CD4-positive, alpha-beta T cell treated with Interleukin-21 for 1 hour (primary cell): ENCODE results near the gene HDAC4.

ENCODE experiments used
- DNase-seq: peaks from one replicate; pipeline ENCODE4 v3.0.0-alpha.2; 2020

Gene HDAC4

DNA sequence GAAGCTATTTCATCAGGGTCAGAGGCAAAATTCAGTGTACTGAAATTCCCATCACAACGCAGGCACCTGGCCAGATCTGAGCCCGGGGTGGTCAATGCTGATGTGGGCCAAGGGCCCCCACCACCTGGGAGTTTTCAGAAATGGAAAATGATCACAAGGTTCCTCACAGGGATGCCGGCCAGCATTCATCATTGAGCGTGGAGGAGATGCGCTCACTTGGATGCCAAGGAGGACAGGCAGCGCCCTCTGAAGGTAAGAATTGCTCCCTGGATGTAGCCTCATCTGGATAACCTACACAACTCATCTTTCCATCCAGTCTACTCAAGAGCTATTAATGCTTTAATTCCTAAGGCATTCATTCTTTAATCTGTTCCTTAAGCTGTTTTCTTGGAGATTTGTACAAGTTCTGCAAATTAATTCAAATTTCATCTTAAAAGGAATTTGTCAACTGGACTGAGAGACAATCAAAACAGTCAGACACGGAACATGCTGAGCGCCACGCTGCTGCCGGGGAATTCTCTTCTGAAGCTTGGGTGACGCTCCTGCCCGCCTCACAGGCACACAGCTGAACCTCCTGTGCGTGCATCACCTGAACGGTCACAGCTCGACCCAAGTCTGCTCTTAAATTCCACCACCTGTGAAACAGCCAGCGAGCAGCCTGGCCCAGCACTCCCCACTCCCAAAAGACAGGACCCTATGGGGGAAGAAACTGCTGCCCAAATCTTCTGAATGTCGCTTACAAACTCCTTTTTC is 206.7 kb downstream of the HDAC4 start:
- no peak for DNase-seq

DNA sequence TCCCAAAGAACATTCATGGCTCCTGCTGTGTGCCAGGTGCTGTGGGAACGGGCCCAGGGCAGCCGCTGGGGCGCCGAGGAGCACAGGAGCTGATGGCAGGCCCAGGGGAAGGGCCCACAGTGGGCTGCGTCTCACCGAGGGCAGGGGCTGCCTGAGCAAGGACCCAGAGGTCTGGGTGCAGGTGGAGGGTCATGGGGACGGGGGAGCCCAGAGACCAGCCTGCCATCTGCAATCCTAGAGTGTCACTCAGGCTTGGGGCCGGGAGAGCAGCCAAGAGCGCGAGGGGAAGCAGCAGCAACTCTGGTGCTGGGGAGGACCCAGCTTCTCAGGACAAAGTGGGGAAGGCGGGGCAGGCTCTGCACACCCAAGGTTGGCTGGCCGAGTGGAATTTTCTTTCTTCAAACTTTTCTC is 207.4 kb downstream of the HDAC4 start:
- DNase-seq = no peak

DNA sequence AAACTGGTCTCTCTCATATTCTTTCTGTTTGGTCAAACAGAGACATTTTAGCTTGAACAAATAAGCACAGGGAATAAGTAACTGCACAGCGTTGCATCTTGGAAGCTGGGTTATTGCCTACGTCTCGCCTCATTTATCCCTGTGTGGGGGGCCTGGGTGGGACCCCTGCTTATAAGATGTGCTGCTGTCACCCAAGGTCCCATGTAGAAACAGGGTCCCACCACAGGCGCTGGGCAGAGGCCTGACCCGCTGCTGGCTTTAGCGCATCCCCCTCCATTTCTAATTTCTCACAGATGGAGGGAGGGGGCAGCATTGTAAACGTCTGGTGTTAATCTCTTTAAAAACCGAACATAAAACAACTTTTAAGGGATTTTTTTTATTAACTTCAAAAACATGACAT is 207.8 kb downstream of the HDAC4 start:
- no peak for DNase-seq

DNA sequence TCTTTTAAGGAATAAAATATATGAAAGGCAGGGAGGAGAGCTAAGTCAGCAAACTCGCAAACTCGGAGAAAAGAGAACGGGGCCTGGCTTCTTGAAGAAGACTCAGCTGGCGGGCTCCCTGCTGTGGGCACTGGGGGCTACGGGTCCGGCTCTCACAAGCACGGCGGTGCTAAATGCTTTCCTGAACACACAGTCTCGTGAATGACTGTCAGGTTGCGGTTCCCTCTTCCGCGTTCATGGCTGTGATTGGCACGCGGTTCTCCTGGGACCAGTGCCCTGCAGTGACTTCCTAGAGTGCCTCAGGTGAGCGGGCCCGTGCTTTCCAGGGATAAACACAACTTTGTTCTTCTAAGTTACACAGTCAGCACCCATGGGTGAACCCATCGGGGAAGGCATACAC is 208.4 kb downstream of the HDAC4 start:
- DNase-seq = no peak

DNA sequence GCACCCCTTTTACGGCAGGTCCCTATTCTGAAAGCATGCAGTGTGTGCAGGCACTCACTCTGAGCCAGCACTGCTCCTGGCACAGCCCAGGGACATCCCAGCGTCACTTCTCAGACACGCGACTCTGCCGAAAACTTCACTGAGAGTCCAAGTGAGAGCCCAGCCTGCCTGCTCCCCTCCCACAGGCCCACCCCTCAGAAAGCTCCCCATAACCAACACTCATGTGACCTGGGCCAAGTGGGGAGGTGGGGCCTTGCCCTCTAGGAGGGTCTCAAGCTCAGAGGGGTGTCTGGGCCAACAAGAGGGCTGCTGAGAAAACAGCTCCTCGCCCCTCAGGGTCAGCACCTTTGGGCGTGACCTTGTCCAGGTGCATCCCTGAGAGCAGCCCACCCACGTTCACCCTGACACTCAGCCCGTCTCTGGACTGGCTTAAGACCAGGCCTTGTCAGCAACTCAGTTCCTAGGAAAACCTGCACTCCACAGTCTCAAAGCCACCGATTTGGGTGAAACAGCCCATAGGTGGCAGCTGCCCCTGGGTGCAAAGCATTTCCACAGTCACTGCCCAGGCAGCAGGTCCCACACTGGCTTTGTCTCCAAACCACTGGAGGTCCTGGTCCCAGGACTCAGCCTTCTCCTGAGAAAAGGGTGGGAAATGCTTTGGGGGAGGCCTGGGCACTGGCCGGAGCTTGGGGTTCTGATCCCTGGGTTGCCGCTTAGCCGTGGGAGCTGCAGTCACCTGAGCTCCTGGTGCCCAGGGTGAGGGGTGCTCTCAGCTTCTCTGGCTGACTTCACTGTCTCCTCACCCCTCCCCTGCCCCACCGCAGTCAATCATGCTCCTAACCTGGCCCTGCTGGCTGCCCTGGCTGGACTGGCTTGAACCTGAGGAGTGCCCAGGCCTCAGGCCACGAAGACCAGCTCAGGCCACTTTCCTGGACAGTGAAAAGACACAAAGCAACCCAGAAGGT is 209.6 kb downstream of the HDAC4 start:
- DNase-seq = no peak

DNA sequence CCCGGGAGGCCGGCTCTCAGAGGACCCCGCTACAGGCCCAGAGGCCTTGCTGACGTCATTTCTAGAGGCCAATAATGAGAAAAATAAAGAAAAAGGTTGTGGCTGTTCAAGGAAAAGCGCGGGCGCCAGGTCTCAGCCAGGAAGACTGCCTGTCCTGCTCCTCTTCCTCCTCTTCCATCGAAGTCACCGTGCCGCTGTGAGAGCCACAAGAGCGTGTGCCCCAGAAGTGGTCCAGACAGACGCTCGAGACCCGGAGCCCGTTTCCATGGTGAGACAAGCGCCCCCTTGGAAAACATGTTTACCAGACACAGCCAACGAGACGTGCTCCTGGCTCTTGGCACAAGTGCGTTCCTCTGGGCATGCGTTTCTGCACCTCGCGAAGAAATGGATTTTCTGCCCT is 210.5 kb downstream of the HDAC4 start:
- DNase-seq = no peak

DNA sequence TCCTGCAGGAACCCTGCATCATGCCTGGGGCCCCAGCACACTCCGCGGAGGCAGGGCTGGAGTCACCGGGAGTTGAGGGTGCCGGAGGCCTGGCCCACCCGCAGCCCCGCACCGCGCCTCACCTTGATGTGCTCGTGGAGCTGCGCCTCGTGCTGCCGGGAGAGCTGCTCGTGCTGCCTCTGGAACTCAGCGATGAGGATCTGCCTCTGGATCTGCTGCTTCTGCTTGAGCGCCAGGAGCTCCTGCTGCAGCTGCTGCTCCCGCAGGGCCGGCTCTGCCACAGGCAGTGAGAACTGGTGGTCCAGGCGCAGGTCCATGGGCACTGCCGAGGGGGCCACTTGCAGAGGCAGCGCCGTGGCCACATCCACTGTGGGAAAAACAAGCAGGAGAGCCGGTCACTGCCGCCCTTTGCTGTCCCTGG is 211.1 kb downstream of the HDAC4 start:
- DNase-seq = no peak

DNA sequence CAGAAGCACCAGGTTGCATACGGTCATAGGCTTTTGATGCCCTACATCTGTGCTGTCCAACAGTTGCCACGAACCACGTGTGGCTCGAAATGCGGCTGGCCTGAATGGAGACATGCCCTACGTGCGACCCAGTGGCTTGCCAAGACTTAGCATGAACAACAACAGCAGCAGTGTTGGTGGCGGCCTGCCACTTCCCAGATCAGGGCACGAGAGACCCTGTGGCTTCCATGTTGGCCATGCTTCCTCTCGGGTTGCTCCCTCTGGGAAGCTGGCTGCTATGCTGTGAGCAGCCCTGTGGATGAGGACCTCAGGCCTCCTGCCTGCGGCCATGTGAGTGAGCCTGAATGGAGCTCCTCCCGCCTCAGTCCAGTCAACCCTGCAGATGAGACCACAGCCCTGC is 212.3 kb downstream of the HDAC4 start:
- DNase-seq = no peak

DNA sequence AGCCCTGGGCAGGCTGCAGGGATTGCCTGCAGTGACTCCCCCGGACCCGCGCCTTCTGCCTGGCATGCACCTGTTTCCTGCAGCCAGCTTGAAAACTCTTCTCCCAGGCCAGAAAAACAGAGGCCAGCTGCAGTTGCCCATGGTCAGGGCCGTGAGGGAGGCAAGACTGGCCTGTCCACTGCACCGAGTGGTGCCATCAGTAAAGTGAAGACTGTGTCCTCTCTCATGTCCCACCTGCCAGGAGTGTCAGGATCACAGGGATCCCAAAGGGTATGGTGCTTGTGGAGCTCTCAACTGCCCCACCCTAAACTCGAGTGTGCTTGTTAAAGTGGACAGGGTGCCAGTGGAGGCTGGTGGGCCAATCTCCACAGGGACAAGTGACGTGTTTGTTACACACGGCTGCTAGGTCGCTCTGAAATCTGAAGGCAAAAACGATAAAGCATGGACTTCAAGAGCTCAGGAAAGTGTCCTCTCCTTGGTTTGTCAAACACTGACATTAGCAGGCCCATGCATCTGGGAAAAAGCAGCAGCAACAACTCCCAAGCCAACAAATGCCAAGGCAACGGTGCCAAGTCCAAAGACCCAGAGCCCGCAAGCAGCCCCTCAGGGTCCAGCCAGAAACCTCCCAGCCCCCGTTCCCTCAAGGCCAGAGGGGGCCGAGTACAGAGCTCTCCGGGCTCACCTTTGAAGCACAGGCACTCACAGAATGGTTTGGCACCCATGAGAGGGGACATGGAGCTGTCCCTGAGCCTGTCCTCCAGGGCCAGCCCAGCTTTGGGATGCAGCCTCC is 213.2 kb downstream of the HDAC4 start:
- DNase-seq = no peak

DNA sequence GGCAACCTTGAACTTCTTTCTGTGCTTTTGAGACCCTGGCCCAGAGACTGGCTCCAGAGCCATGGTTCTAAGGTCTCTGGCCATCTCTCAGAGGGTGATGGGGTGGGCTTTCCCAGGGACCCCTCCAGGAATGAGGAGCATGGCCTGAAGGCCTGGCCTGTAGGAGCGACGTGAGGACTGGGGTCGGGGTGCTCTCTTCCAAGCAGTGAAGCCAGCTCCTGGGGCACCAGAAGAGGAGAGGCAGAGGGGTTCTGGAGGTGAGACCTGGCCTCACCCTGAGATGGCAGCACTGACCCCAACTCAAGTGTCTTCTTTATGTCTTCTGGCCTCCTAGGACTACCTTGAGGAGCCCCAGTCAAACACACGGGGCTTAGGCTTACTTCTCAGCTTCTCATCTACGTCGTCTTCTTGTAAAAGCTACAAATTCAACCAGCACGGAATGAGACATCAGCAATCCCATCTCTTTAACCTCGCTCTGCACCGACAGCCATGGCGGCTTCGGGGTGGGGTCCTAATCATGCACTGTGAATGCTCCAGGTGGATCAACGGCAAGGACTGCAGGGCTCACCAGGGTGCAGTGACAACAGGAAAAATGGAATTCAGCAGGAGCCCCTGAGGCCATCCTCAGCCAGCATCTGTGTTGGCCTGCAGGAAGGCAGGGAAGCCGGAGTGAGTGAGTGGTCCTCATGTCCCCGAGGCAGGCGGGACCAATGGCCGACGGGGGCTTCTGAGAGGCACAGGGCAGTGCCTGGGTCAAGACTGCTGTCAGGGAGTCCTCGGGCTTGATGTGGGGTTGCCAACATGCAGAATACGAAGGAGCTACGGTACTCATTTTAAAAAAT is 214.1 kb downstream of the HDAC4 start:
- DNase-seq = no peak

DNA sequence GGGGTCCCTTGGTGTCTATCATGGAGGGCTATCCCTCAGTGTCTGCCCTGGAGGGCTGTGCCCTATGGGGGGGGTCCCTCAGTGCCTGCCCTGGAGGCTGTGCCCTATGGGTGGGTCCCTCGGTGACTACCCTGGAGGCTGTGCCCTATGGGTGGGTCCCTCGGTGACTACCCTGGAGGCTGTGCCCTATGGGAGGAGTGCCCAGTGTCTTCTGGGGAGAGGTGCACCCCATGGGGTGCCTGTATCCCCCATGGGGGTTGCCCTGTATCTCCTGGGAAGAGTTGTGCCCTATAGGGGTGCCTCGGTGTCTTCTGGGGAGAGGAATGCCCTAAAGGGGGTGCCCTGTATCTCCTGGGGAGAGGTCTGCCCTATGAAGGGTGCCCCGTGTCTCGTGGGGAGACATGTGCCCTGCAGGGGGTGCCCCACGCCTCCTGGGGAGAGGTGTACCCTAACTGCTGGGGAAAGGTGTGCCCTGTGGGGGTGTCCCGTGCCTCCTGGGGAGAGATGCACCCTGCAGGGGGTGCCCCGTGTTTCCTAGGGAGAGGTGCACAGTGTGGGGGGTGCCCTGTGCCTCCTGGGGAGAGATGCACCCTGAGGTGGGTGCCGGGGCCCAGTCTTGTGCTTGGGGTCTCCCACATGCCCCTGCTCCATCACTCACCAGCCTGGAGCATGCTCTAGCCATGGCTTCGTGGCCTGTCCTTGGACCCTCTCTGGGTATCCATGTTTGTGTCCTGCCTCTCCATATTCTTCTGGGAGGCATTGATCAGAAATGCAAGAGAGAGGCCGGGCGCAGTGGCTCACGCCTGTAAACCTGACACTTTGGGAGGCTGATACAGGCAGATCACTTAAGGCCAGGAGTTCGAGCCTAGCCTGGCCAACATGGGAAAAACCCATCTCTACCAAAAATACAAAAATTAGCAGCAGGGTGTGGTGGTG is 215.6 kb downstream of the HDAC4 start:
- DNase-seq = no peak

DNA sequence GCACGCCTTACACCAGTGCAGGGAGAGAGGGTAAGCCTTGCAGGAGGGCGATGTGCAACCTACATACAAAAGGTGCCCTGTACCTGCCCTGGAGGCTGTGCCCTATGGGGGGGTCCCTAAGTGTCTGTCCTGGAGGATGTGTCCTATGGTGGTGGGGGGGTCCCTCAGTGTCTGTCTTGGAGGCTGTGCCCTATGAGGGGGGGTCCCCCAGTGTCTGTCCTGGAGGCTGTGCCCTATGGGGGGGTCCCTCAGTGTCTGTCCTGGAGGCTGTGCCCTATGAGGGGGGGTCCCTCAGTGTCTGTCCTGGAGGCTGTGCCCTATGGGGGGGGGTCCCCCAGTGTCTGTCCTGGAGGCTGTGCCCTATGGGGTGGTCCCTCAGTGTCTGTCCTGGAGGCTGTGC is 216.6 kb downstream of the HDAC4 start:
- DNase-seq = no peak

DNA sequence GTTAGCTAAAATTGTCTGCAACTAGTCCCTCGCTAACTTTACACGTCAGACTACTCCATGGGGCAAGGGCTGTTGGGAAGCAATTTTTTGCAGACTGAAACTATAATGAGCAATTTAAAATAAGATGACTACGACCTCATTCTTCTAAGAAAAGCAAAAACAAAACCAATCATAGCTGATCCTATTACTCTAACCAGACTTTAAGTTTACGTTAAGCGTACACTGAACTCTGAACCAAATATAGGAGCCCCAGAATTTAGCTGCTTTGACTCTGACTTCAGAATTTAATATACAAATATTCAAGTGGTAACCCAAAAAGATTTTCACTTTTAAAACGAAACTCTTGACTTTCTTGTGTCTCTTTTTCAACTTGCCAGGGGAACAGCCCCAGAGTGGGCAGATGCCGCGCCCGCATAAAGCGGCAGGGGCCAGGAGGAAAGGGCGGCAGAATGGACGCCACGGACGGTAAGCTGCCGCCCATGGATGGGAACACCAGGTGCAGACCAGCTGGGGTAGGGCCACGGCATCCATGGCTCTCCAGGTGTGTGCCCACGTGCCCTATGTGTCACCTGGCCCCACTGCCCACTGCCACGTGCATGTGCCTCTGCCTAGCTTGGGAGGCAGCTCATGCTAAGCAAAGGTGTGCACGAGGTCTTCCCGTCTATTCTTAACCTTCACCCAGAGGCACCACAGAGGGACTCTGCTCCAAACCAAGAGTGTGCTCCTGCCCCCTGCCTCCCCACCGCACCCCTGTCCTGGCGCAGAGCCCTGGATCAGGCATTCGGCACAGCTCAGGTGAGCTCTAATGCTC is 217.6 kb downstream of the HDAC4 start:
- DNase-seq = no peak

DNA sequence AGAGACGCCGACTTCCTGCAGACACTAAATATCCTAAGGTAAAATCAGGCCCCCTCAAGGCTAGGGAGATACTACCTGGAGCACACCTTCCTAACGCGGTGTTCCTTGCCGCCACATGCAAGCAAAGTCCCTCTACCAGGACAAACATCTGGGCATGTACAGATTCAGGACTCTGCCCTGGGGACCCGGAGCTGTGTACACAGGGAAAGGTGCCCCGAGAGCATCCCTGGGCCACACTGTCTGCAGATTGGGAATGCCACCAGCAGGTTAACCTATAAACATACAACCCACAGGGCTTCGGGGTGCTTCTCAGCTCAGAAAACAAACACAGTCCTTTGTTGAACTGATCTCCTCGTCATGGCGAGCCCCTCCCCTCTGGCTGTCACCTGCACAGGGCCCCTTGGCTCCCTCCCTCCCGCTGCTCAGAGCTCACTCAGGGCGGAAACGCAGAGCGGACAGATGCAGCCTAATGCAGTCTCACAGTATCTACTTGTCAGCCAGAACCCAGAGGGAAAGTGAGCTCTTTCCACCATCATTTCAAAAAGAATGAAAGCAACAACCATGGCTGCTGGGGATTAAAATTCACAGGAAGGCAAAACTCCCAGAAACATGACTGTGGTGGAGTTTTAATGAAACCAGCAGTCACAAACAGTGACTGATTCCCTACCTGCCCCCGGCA is 218.8 kb downstream of the HDAC4 start:
- no peak for DNase-seq

DNA sequence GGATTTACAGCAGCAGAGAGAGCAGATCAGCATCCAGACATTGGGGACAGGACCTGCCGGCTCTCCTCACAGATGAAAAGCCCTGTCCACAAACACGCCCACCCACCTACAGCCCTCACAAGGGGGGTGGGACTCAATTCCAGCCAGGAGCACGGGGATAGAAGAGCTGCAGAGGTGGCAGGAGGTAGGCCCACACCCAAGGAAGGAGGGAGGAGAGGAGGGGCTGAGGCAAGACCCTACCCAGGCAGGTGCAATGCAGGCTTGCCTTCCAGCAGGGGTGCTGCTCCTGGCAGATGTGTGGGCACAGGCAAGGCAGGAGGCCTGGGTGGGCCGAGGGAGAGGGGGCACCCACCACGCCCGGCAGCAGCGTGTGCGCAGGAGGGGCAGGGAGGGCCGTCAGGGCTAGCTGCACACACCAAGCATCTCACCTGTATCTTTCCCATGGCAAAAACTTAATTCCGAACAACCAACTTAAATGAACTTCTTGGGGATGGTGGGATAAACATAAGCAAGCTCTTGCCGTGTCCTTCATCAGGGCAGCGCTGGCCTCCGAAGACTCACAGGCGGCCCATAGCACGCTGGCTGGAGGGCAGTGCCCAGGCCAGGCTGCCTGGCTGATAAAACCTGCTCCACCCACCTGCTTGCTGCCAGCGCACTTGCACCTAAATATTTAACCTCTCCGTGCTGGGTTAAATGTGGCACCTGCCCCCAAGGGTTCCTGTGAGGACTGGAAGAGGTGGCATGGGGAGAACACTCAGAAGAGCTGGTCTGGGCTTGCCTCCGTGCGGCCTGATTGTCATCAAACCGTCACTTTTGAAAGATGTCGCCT is 219.5 kb downstream of the HDAC4 start:
- DNase-seq = no peak

DNA sequence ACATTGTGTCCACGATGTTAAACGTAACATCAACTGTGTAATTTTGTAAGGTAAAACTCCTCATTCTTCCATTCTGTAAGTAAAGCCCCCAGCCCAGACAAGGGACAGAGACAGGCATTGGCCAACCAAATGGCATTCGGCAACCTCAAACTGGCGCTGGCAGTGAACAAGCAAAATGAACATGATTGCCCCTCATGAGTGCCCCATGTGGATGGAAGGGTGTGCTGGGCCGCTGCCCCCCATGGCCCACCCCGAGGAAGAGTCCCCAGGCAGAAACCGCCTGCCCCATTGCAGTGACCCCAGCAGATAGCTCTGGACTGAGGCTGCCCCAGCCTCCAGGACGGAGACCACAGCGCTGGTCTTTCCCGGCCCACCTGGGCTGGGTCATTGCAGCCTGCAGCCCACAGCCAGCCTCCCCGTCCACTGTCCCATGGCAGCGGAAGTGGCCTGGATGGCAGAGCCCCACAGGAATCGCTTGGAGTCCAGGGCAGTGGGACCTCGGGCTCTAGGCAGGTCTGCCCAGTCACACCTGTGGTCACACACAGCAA is 220.2 kb downstream of the HDAC4 start:
- DNase-seq = no peak

DNA sequence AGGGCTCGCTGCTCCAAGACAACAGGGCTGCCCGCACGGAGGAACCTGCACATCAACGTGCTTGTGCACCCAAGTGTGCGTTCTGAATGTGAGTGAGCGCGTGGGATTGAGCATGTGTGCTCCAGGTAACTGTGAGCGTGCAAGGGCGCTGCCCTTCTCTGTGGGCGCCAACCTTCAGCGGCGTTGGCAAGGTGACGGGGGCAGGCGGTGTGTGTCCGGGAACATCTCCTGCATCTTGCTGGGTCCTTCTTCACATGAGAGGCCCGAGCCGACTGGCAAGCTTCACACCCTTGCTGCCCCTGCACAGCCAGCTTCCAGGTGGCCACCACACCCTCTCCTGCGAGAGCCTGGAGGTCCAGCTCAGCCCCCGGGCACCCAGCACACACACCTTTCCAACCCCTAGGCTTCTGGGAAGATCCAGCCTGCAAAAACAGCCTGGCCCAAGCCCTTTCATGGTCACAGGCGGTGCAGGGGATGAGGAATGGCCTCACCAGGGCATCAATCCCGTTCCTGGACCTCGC is 220.9 kb downstream of the HDAC4 start:
- DNase-seq = no peak

DNA sequence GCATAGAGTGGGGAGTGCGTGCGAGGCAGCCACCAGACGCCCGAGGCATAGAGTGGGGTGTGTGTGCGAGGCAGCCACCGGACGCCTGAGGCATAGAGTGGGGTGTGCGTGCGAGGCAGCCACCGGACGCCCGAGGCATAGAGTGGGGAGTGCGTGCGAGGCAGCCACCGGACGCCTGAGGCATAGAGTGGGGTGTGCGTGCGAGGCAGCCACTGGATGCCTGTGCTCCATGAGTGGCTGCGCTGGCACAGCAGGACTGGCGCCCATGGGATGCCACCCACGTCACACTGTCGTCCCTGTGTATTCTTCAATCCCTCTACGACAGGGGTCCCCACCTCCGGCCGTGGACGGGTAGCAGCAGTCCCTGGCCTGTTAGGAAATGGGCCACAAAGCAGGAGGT is 221.9 kb downstream of the HDAC4 start:
- DNase-seq = no peak
